Prostate gland (tissue), 2 donors: ENCODE results near the gene STOML1. TPM values are rescaled to one million over a fixed set of nuclear protein-coding genes. Genes with fewer than 3 reads are reported as not detected.

Experiments used
- DNase-seq: peaks from one replicate; pipeline ENCODE4 v3.0.0-alpha.2; 2019; ENCODE audit warnings: low spot score
- H3K27ac ChIP-seq, 2 donors: fragments of 200-600 bp; sonication (generic); 2 replicates each; pipeline ENCODE4 v1.5.1; 2017 to 2019
- H3K27me3 ChIP-seq: fragments of 200-600 bp; sonication (generic); replicated peaks from 2 replicates; pipeline ENCODE4 v1.5.1; 2019; ENCODE audit not compliant: insufficient read depth
- H3K36me3 ChIP-seq, 2 donors: fragments of 200-600 bp; sonication (generic); 1 replicate in 1 of 2; 2 replicates in 1 of 2; pipeline versions ENCODE4 v1.5.1 to v1.8.1; 2017 to 2019
- H3K4me1 ChIP-seq: fragments of 200-600 bp; sonication (generic); replicated peaks from 2 replicates; pipeline ENCODE4 v1.5.1; 2019
- H3K4me3 ChIP-seq, 2 donors: fragments of 200-600 bp; sonication (generic); 2 replicates each; pipeline ENCODE4 v1.5.1; 2017 to 2019
- H3K9me3 ChIP-seq: fragments of 200-600 bp; sonication (generic); 2 replicates; pipeline ENCODE4 v1.5.1; 2017
- CTCF ChIP-seq, 4 experiments: fragments of 200-600 bp in 2 of 4; fragments of 450-650 bp in 2 of 4; sonication (generic) in 2 of 4; IDR thresholded peaks; 1 replicate in 3 of 4; 2 replicates in 1 of 4; pipeline ENCODE4 v1.5.1; 2016 to 2019; ENCODE audit warnings: antibody characterized with exemption in 4 of 4, mild to moderate bottlenecking in 2 of 4, moderate library complexity in 2 of 4
- POLR2A ChIP-seq: fragments of 450-650 bp; IDR thresholded peaks from one replicate; pipeline ENCODE4 v1.6.1; 2016; ENCODE audit warnings: antibody characterized with exemption, mild to moderate bottlenecking
- POLR2AphosphoS5 ChIP-seq: sonication (generic); formaldehyde crosslinking; IDR thresholded peaks from one replicate; pipeline ENCODE4 v1.6.1; 2017; ENCODE audit warnings: antibody characterized with exemption
- WGBS: methylation state at CpG from one replicate; pipeline ENCODE4 v1.1.5; 2018; 5-methylcytosine and 5-hydroxymethylcytosine counted together
- intact Hi-C: fragments of 100-400 bp; cut with DNase I; formaldehyde crosslinking; loops from one replicate; pipeline ENCODE4 v1.14.2; 2022
- total RNA-seq, 2 donors: library from RNA; depleted of rRNA; stranded (reverse); fragments of >200 nt; gene quantifications; one replicate each; pipeline ENCODE4 v1.1.0, GENCODE V29; 2016

Gene STOML1
- total RNA-seq, 2 donors from 2014 or later = 15.6 to 26.8 TPM

GRCh38 chr15:73955861-73956742, 36.0 kb downstream of the STOML1 start:
- H3K4me1 ChIP-seq = no peaks in the 10 kb centered on the region
- H3K27ac ChIP-seq = no peak overlapping the region
- intact Hi-C loops = no loop called here
- no peaks in the 10 kb centered on the region for H3K27me3 ChIP-seq
- WGBS = 82% methylated on average over 12 of the region's 12 CpGs
- DNase-seq = no peak
- TF ChIP-seq CTCF (IDR thresholded peaks at IDR 0.05) (no peak), POLR2AphosphoS5 (no peak), POLR2A (no peak)
- no peaks in the 10 kb centered on the region for H3K9me3 ChIP-seq
- no peak overlapping the region for H3K4me3 ChIP-seq
- H3K36me3 ChIP-seq = no peaks in the 10 kb centered on the region

GRCh38 chr15:73955326-73955725, 36.8 kb downstream of the STOML1 start:
- no peaks in the 10 kb centered on the region for H3K36me3 ChIP-seq
- no peaks in the 10 kb centered on the region for H3K9me3 ChIP-seq
- no peaks in the 10 kb centered on the region for H3K4me1 ChIP-seq
- H3K27ac ChIP-seq = no peak overlapping the region
- 89% methylated on average over 4 of the region's 4 CpGs for WGBS
- no peaks in the 10 kb centered on the region for H3K27me3 ChIP-seq
- DNase-seq = no peak
- TF ChIP-seq POLR2A (no peak), CTCF (IDR thresholded peaks at IDR 0.05) (no peak), POLR2AphosphoS5 (no peak)
- intact Hi-C loops = no loop called here
- H3K4me3 ChIP-seq = no peak overlapping the region

- intact Hi-C loops = no loop called here
- 81% methylated on average over 24 of the region's 27 CpGs for WGBS
- Histone ChIP-seq H3K27ac (no peak overlapping the region), H3K36me3 (no peaks in the 10 kb centered on the region), H3K27me3 (no peaks in the 10 kb centered on the region), H3K4me3 (no peak overlapping the region), H3K4me1 (no peaks in the 10 kb centered on the region), H3K9me3 (no peaks in the 10 kb centered on the region)
- DNase-seq = no peak
- no peak for TF ChIP-seq POLR2AphosphoS5
- no peak for TF ChIP-seq POLR2A
Measured at GRCh38 chr15:73954188-73955145, 37.6 kb downstream of the STOML1 start.

GRCh38 chr15:73952913-73953750, 39.0 kb downstream of the STOML1 start:
- Histone ChIP-seq H3K9me3 (no peaks in the 10 kb centered on the region), H3K4me1 (no peaks in the 10 kb centered on the region), H3K36me3 (no peaks in the 10 kb centered on the region), H3K4me3 (no peak overlapping the region), H3K27me3 (no peaks in the 10 kb centered on the region), H3K27ac (peak overlapping the region in 1 of 2 donors; percentile 82)
- TF ChIP-seq CTCF (IDR thresholded peaks at IDR 0.05) = no peak
- TF ChIP-seq POLR2AphosphoS5 = no peak
- TF ChIP-seq POLR2A = no peak
- DNase-seq = no peak
- WGBS = 80% methylated on average over 10 of the region's 10 CpGs
- intact Hi-C loops = no loop called here
